Neural cell (in vitro differentiated cells): ENCODE results near the gene STRN3. TPM values are rescaled to one million over a fixed set of nuclear protein-coding genes. Genes with fewer than 3 reads are reported as not detected.
"Not testable (repeated sequence)": the region's sequence is repeated elsewhere in the genome, so short reads cannot be mapped to it uniquely, and the experiment has no call there.

ENCODE experiments used
- H2AFZ ChIP-seq: fragments of 200-600, 300-800 bp; sonication (generic), shearing (Covaris generic); 2 replicates; pipeline ENCODE4 v1.6.0; 2014; ENCODE audit warnings: low read depth, mild to moderate bottlenecking, antibody characterized with exemption, low read length, moderate library complexity
- H3F3A ChIP-seq: fragments of 200-600 bp; shearing (Covaris generic); 2 replicates; pipeline ENCODE4 v1.6.1; 2016; ENCODE audit warnings: mild to moderate bottlenecking, moderate library complexity, mixed read lengths, antibody characterized with exemption, low read length; ENCODE audit not compliant: insufficient read depth, poor library complexity, severe bottlenecking
- H3K27ac ChIP-seq: fragments of 200-600, 300-800 bp; sonication (generic), shearing (Covaris generic); 2 replicates; pipeline ENCODE4 v1.5.1; 2014; ENCODE audit warnings: mild to moderate bottlenecking, low read length, moderate library complexity
- H3K27me3 ChIP-seq: fragments of 300-800, 200-600 bp; sonication (generic), shearing (Covaris generic); 2 replicates; pipeline ENCODE4 v1.6.0; 2014; ENCODE audit warnings: mild to moderate bottlenecking, low read depth, low read length, moderate library complexity; ENCODE audit not compliant: insufficient read depth
- H3K36me3 ChIP-seq: fragments of 300-800, 200-600 bp; sonication (generic), shearing (Covaris generic); 2 replicates; pipeline ENCODE4 v1.5.1; 2014; ENCODE audit warnings: mild to moderate bottlenecking, antibody characterized with exemption, low read length, moderate library complexity; ENCODE audit not compliant: insufficient read depth
- H3K4me2 ChIP-seq: fragments of 300-800, 200-600 bp; sonication (generic), shearing (Covaris generic); 2 replicates; pipeline ENCODE4 v1.6.0; 2014; ENCODE audit warnings: mild to moderate bottlenecking, low read length
- H3K4me3 ChIP-seq: fragments of 300-800, 200-600 bp; sonication (generic), shearing (Covaris generic); 2 replicates; pipeline ENCODE4 v1.5.1; 2014; ENCODE audit warnings: mild to moderate bottlenecking, low read length, moderate library complexity
- H3K79me2 ChIP-seq: fragments of 200-600 bp; shearing (Covaris generic); replicated peaks from 2 replicates; pipeline ENCODE4 v1.6.0; 2014; ENCODE audit warnings: mild to moderate bottlenecking, low read length, moderate library complexity; ENCODE audit not compliant: insufficient read depth
- H3K9ac ChIP-seq: fragments of 300-800, 200-600 bp; sonication (generic), shearing (Covaris generic); 2 replicates; pipeline ENCODE4 v1.6.1; 2016; ENCODE audit warnings: mild to moderate bottlenecking, low read length, mixed read lengths
- H3K9me2 ChIP-seq: fragments of 200-600 bp; shearing (Covaris generic); 2 replicates; pipeline ENCODE4 v1.6.1; 2016; ENCODE audit warnings: mild to moderate bottlenecking, low read length, mixed read lengths; ENCODE audit not compliant: insufficient read depth
- H3K9me3 ChIP-seq: fragments of 200-600, 300-800 bp; sonication (generic), shearing (Covaris generic); 2 replicates; pipeline ENCODE4 v1.6.1; 2016; ENCODE audit warnings: mild to moderate bottlenecking, mixed run types, low read length, moderate library complexity, mixed read lengths
- H4K20me1 ChIP-seq: fragments of 200-600 bp; shearing (Covaris generic); 2 replicates; pipeline ENCODE4 v1.6.1; 2016; ENCODE audit warnings: mild to moderate bottlenecking, mixed run types; ENCODE audit not compliant: insufficient read depth
- CTCF ChIP-seq: fragments of 450-650 bp; IDR thresholded peaks from 2 replicates; pipeline ENCODE4 v1.5.1; 2014; ENCODE audit warnings: antibody characterized with exemption, mild to moderate bottlenecking, moderate library complexity; ENCODE audit not compliant: poor library complexity, severe bottlenecking
- EP300 ChIP-seq: fragments of 450-650 bp; conservative IDR thresholded peaks from 2 replicates; pipeline ENCODE4 v1.6.1; 2014; ENCODE audit warnings: antibody characterized with exemption, mild to moderate bottlenecking, moderate library complexity; ENCODE audit not compliant: poor library complexity, severe bottlenecking
- EZH2 ChIP-seq: fragments of 200-600, 300-800 bp; shearing (Covaris generic), sonication (generic); IDR thresholded peaks from 2 replicates; pipeline ENCODE4 v1.6.1; 2014; ENCODE audit warnings: antibody characterized with exemption, low read length, borderline replicate concordance, mild to moderate bottlenecking; ENCODE audit not compliant: insufficient read depth, poor library complexity, severe bottlenecking
- MXI1 ChIP-seq: fragments of 450-650 bp; conservative IDR thresholded peaks from 2 replicates; pipeline ENCODE4 v1.6.1; 2014; ENCODE audit warnings: antibody characterized with exemption, mild to moderate bottlenecking; ENCODE audit not compliant: poor library complexity, severe bottlenecking
- POLR2AphosphoS5 ChIP-seq: IDR thresholded peaks from 2 replicates; pipeline ENCODE4 v1.6.1; 2012
- RAD21 ChIP-seq: fragments of 450-650 bp; conservative IDR thresholded peaks from 2 replicates; pipeline ENCODE4 v1.6.1; 2014; ENCODE audit warnings: antibody characterized with exemption, mild to moderate bottlenecking, moderate library complexity
- REST ChIP-seq: IDR thresholded peaks from 2 replicates; pipeline ENCODE4 v1.6.1; 2012; ENCODE audit warnings: borderline replicate concordance
- SMC3 ChIP-seq: fragments of 450-650 bp; conservative IDR thresholded peaks from 2 replicates; pipeline ENCODE4 v1.6.1; 2014; ENCODE audit warnings: antibody characterized with exemption, mild to moderate bottlenecking, moderate library complexity; ENCODE audit not compliant: poor library complexity
- TAF1 ChIP-seq: IDR thresholded peaks from 2 replicates; pipeline ENCODE4 v1.6.1; 2012; ENCODE audit warnings: low read depth
- polyA plus RNA-seq: library from polyadenylated mRNA; depleted of rRNA; stranded (reverse); fragments of >200 nt; gene quantifications from 2 replicates; pipeline ENCODE4 v1.2.3, GENCODE V29; 2014

STRN3 gene
- polyA plus RNA-seq, 1 donor from 2014 or later = 60.1 TPM

GRCh38 chr14:31068235-31068634, 42.1 kb upstream of the STRN3 start:
- Histone ChIP-seq H3K9ac (no peak overlapping the region), H4K20me1 (no peaks in the 10 kb centered on the region), H2AFZ (no peak overlapping the region), H3K79me2 (no peaks in the 10 kb centered on the region), H3K27ac (no peak overlapping the region), H3K9me2 (no peaks in the 10 kb centered on the region), H3K4me2 (no peak overlapping the region), H3K36me3 (no peaks in the 10 kb centered on the region), H3K9me3 (no peaks in the 10 kb centered on the region), H3K27me3 (no peaks in the 10 kb centered on the region), H3F3A (no peaks in the 10 kb centered on the region), H3K4me3 (no peak overlapping the region)
- TF ChIP-seq SMC3 (no peak), REST (no peak), TAF1 (no peak), EP300 (no peak), CTCF (no peak), EZH2 (no peak), POLR2AphosphoS5 (no peak), RAD21 (no peak), MXI1 (no peak)

DNA sequence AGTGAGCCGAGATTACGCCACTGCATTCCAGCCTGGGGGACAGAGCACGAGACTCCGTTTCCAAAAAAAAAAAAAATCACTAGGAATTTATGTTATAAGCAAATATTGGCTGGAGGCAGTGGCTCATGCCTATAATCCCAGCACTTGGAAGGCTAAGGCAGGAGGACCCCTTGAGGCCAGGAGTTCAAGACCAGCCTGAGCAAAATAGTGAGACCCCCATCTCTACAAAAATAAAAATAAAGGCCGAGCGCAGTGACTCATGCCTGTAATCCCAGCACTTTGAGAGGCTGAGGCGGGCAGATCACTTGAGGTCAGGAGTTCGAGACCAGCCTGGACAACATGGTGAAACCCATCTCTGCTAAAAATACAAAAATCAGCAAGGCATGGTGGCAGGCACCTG, 36.7 kb upstream of the STRN3 start:
- not testable (repeated sequence) for H3K9me2 ChIP-seq, H3K79me2 ChIP-seq, H3K4me2 ChIP-seq, H2AFZ ChIP-seq, H3K27ac ChIP-seq, H3K27me3 ChIP-seq, H3K4me3 ChIP-seq, H3K9ac ChIP-seq, H3K36me3 ChIP-seq, H3F3A ChIP-seq, H4K20me1 ChIP-seq, H3K9me3 ChIP-seq

- no peaks in the 10 kb centered on the region for H3F3A ChIP-seq
- no peaks in the 10 kb centered on the region for H3K79me2 ChIP-seq
- no peak overlapping the region for H3K9ac ChIP-seq
- no peaks in the 10 kb centered on the region for H4K20me1 ChIP-seq
- H3K9me2 ChIP-seq = no peaks in the 10 kb centered on the region
- no peak overlapping the region for H3K4me3 ChIP-seq
- no peaks in the 10 kb centered on the region for H3K36me3 ChIP-seq
- no peak overlapping the region for H3K4me2 ChIP-seq
- no peaks in the 10 kb centered on the region for H3K27me3 ChIP-seq
- no peak overlapping the region for H2AFZ ChIP-seq
- TF ChIP-seq POLR2AphosphoS5 (no peak), RAD21 (no peak), EZH2 (no peak), SMC3 (no peak), TAF1 (no peak), MXI1 (no peak), REST (no peak), EP300 (no peak), CTCF (no peak)
- H3K9me3 ChIP-seq = no peaks in the 10 kb centered on the region
- H3K27ac ChIP-seq = no peak overlapping the region
These were observed 34.2 kb upstream of the STRN3 start for GRCh38 chr14:31060253-31060875.
